Measurements from ENCODE around the gene AGAP1. TPM values are rescaled to one million over a fixed set of nuclear protein-coding genes. Genes with fewer than 3 reads are reported as not detected.

Gene AGAP1
- total RNA-seq, 1 experiment from 2014 or later = 25.8 TPM

- Histone ChIP-seq H4K8ac (replicated peaks; ENCODE audit: insufficient read length, low read depth, low read length) (no peak overlapping the region), H3K18ac (ENCODE audit: insufficient read length, low read depth, low read length) (no peak overlapping the region), H3K9me3 (ENCODE audit: control insufficient read depth, low read depth, low read length) (no peaks in the 10 kb centered on the region), H4K91ac (ENCODE audit: insufficient read length, low read depth, low read length) (no peak overlapping the region), H3K4me2 (ENCODE audit: insufficient read depth, insufficient read length, low read length) (no peak overlapping the region), H2BK5ac (ENCODE audit: insufficient read length, low read length) (no peak overlapping the region), H3T11ph (ENCODE audit: low read length) (no peak overlapping the region), H3K9ac (ENCODE audit: extremely low read depth, insufficient read length, low read length) (no peak overlapping the region), H3K56ac (ENCODE audit: insufficient read length, low read depth, low read length) (no peak overlapping the region), H2BK15ac (ENCODE audit: low read depth, low read length) (no peak overlapping the region), H3K14ac (ENCODE audit: insufficient read depth, low read length) (no peak overlapping the region), H4K20me1 (ENCODE audit: control insufficient read depth, insufficient read depth, insufficient read length) (no peaks in the 10 kb centered on the region), H3K79me2 (ENCODE audit: insufficient read depth, low read length) (no peaks in the 10 kb centered on the region; the same call in 1 of the 2 replicates), H3K23me2 (ENCODE audit: insufficient read length, low read depth, low read length, poor library complexity, severe bottlenecking) (no peaks in the 10 kb centered on the region), H3K27ac (ENCODE audit: insufficient read length, low read depth, low read length) (no peak overlapping the region), H3K23ac (ENCODE audit: insufficient read length, low read depth, low read length) (no peak overlapping the region), H2BK20ac (ENCODE audit: low read depth, low read length, poor library complexity, severe bottlenecking) (no peak overlapping the region), H2BK120ac (ENCODE audit: low read depth, low read length, poor library complexity, severe bottlenecking) (no peak overlapping the region), H3K27me3 (ENCODE audit: insufficient read depth, low read length) (no peaks in the 10 kb centered on the region), H2BK12ac (ENCODE audit: insufficient read length, low read depth, low read length) (no peak overlapping the region), H3K4me1 (ENCODE audit: insufficient read depth, low read length) (no peaks in the 10 kb centered on the region), H4K5ac (ENCODE audit: insufficient read length, low read depth, low read length) (no peak overlapping the region), H2AK5ac (ENCODE audit: insufficient read length, low read length) (no peak overlapping the region), H3K4ac (ENCODE audit: low read depth, low read length) (no peak overlapping the region), H3K79me1 (ENCODE audit: insufficient read depth, low read depth, low read length, poor library complexity, severe bottlenecking) (no peaks in the 10 kb centered on the region), H2AFZ (ENCODE audit: low read length) (no peak overlapping the region)
- no peaks in the 10 kb centered on the region for H3K9me3 Mint-ChIP-seq
- H3K36me3 Mint-ChIP-seq (ENCODE audit: insufficient read depth in 1 of 3, low read depth in 3 of 3) = 0 out of 7 replicates have a peak, but pooled peaks cover 0 to 2% (median 0%) of the 10 kb centered on the region in 3 experiments
- peak overlapping the region in 2 of 3 experiments; percentile 16 to 71; a peak in 2 of 7 replicates for H3K27ac Mint-ChIP-seq
- TF ChIP-seq, protein P1, sequence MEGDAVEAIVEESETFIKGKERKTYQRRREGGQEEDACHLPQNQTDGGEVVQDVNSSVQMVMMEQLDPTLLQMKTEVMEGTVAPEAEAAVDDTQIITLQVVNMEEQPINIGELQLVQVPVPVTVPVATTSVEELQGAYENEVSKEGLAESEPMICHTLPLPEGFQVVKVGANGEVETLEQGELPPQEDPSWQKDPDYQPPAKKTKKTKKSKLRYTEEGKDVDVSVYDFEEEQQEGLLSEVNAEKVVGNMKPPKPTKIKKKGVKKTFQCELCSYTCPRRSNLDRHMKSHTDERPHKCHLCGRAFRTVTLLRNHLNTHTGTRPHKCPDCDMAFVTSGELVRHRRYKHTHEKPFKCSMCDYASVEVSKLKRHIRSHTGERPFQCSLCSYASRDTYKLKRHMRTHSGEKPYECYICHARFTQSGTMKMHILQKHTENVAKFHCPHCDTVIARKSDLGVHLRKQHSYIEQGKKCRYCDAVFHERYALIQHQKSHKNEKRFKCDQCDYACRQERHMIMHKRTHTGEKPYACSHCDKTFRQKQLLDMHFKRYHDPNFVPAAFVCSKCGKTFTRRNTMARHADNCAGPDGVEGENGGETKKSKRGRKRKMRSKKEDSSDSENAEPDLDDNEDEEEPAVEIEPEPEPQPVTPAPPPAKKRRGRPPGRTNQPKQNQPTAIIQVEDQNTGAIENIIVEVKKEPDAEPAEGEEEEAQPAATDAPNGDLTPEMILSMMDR (conservative IDR thresholded peaks at IDR 0.05) = no peak
- no CpG with 5 or more reads among the region's 8 CpGs for WGBS (ENCODE audit: extremely low coverage, insufficient read length, low lambda C conversion rate)
- peaks cover 11 to 15% of the 10 kb centered on the region in 2 experiments for H3K4me1 Mint-ChIP-seq
- H3K27me3 Mint-ChIP-seq (ENCODE audit: low read depth) = no peaks in the 10 kb centered on the region
- DNase-seq = no peak
- no peak overlapping the region for H3K4me3 Mint-ChIP-seq
Observed at GRCh38 chr2:235844561-235844960, 350.7 kb downstream of the AGAP1 start.

Data from H9 (cell line).